CD8-positive, alpha-beta memory T cell (primary cell): ENCODE data around the gene SMYD3. TPM values are rescaled to one million over a fixed set of nuclear protein-coding genes. Genes with fewer than 3 reads are reported as not detected.

Experiments
- CTCF ChIA-PET: fragments of 350-600 bp; sonication (Branson Sonifier 250); formaldehyde crosslinking; loops from one replicate; lab custom pipeline; 2021; ENCODE audit warnings: antibody characterized with exemption; lab: Charles Lee
- POLR2A ChIA-PET: fragments of 350-600 bp; sonication (Branson Sonifier 250); formaldehyde crosslinking; loops from one replicate; lab custom pipeline; 2021; ENCODE audit warnings: antibody characterized with exemption; lab: Charles Lee
- DNase-seq, 5 donors: peaks; one replicate each; pipeline versions ENCODE4 v3.0.0 to v3.0.0-alpha.2; 2020 to 2022; ENCODE audit warnings: mixed read lengths in 1 of 5
- H3K27ac ChIP-seq: one replicate; pipeline ENCODE4 v1.7.0; 2013; ENCODE audit warnings: low read depth, mild to moderate bottlenecking, low read length, moderate library complexity
- H3K27me3 ChIP-seq: 2 replicates; pipeline ENCODE4 v1.7.0; 2013; ENCODE audit warnings: low read length, mild to moderate bottlenecking; ENCODE audit not compliant: insufficient read depth, poor library complexity, severe bottlenecking
- H3K36me3 ChIP-seq: 2 replicates; pipeline ENCODE4 v1.7.0; 2013; ENCODE audit warnings: mild to moderate bottlenecking, low read length, moderate library complexity; ENCODE audit not compliant: insufficient read depth
- H3K4me1 ChIP-seq: 2 replicates; pipeline ENCODE4 v1.7.0; 2013; ENCODE audit warnings: mild to moderate bottlenecking, low read length, moderate library complexity; ENCODE audit not compliant: insufficient read depth
- H3K4me3 ChIP-seq: 2 replicates; pipeline ENCODE4 v1.7.0; 2013; ENCODE audit warnings: mild to moderate bottlenecking, low read length
- H3K9me3 ChIP-seq: 2 replicates; pipeline ENCODE4 v1.7.0; 2013; ENCODE audit warnings: mild to moderate bottlenecking, low read length
- H3K27ac Mint-ChIP-seq, 8 donors: one replicate each; pipeline ENCODE4 v1.8.0; 2020 to 2021; ENCODE audit warnings: mixed read lengths in 8 of 8, mild to moderate bottlenecking in 6 of 8, inconsistent platforms in 3 of 8, moderate library complexity in 3 of 8
- H3K27me3 Mint-ChIP-seq, 2 donors: one replicate each; pipeline ENCODE4 v1.8.0; 2020 to 2021; ENCODE audit warnings: mixed read lengths in 2 of 2, mild to moderate bottlenecking in 1 of 2, moderate library complexity in 1 of 2
- H3K36me3 Mint-ChIP-seq, 3 donors: one replicate each; pipeline ENCODE4 v1.8.0; 2020 to 2021; ENCODE audit warnings: mixed read lengths in 3 of 3, inconsistent platforms in 1 of 3, mild to moderate bottlenecking in 1 of 3
- H3K4me1 Mint-ChIP-seq, 3 donors: one replicate each; pipeline ENCODE4 v1.8.0; 2020 to 2021; ENCODE audit warnings: mixed read lengths in 3 of 3, inconsistent platforms in 1 of 3, mild to moderate bottlenecking in 1 of 3
- H3K4me3 Mint-ChIP-seq, 7 donors: one replicate each; pipeline ENCODE4 v1.8.0; 2020 to 2021; ENCODE audit warnings: mixed read lengths in 7 of 7, mild to moderate bottlenecking in 6 of 7, moderate library complexity in 4 of 7, inconsistent platforms in 2 of 7
- H3K9me3 Mint-ChIP-seq, 5 donors: one replicate each; pipeline ENCODE4 v1.8.0; 2020 to 2022; ENCODE audit warnings: mixed read lengths in 5 of 5, mild to moderate bottlenecking in 3 of 5, moderate library complexity in 2 of 5, inconsistent platforms in 1 of 5
- polyA plus RNA-seq: library from polyadenylated mRNA; unstranded; fragments of 300-500 nt; fragmentation: Illumina TruSeq; gene quantifications from one replicate; pipeline ENCODE4 v1.2.3, GENCODE V29; 2021
- total RNA-seq, 2 experiments: library from RNA; stranded (reverse); gene quantifications; one replicate each; pipeline ENCODE4 v1.2.3, GENCODE V29; 2021

The SMYD3 gene
- total and polyA plus RNA-seq, 3 experiments from 2014 or later: 12.4 to 31.7 (median 14.5) TPM

GRCh38 chr1:246515390-246516005 lies 8.4 kb upstream of the SMYD3 start:
- Mint-ChIP-seq H3K36me3 (peaks cover 0 to 13% (median 0%) of the 10 kb centered on the region in 3 donors), H3K9me3 (peaks cover 8 to 23% (median 17%) of the 10 kb centered on the region in 5 donors), H3K27ac (peak overlapping the region in 1 of 8 donors; percentile 90), H3K27me3 (no peaks in the 10 kb centered on the region), H3K4me1 (peaks cover 3 to 7% (median 5%) of the 10 kb centered on the region in 3 donors), H3K4me3 (no peak overlapping the region)
- Histone ChIP-seq H3K9me3 (peaks cover 13% of the 10 kb centered on the region), H3K27ac (no peak overlapping the region), H3K36me3 (no peaks in the 10 kb centered on the region), H3K4me3 (no peak overlapping the region), H3K27me3 (no peaks in the 10 kb centered on the region), H3K4me1 (no peaks in the 10 kb centered on the region)
- DNase-seq: no peak
- POLR2A ChIA-PET: no interaction called here
- CTCF ChIA-PET: no interaction called here

DNA sequence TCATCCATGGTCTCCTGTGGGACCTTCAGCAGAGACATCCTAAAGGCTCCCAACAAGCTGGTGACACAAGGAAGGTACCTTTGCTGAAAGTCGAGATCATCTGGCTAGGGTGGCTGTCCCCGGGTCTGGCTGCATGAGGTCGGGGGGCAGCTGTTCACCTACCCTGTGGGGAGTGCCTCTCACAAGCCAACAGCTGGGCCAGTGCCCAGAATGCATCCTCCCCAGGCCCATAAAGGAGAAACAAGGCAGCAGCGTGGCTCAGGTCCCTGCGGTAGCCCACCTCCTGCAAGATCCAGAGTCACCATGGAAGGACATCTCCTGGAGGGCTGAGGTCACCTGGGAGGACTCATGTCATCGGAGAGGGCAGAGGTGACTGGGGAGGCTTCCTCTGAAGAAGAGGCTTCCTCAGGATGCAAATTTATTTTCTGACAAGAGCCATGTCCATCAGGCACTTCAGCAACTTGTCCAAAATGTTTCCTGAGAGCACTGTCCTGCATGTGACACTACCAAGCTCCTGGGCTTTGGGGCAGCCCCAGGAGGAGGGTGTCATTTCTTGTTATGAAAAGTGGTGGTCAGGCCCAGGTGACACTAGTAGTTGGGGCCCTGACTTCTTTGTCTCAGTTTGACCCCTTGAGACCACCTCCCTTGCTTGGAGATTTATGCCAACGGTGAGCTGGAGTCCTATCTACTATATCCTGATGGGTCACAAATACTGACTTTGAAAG lies 6.7 kb upstream of the SMYD3 start:
- Histone ChIP-seq H3K36me3 (no peaks in the 10 kb centered on the region), H3K27ac (no peak overlapping the region), H3K27me3 (no peaks in the 10 kb centered on the region), H3K4me1 (no peaks in the 10 kb centered on the region), H3K4me3 (no peak overlapping the region), H3K9me3 (peaks cover 13% of the 10 kb centered on the region)
- no peak for DNase-seq
- Mint-ChIP-seq H3K4me1 (peaks cover 3 to 7% (median 5%) of the 10 kb centered on the region in 3 donors), H3K27me3 (no peaks in the 10 kb centered on the region), H3K27ac (no peak overlapping the region), H3K9me3 (peaks cover 8 to 23% (median 17%) of the 10 kb centered on the region in 5 donors), H3K4me3 (peak overlapping the region; percentile 25 to 54 (median 41)), H3K36me3 (peaks cover 0 to 13% (median 0%) of the 10 kb centered on the region in 3 donors)
- ChIA-PET POLR2A (interaction anchor here (0.7 kb wide), 1 partner anchor 19 kb away, joined by 3 read pairs; no protein-coding TSS in a partner anchor), CTCF (no interaction called here)

GRCh38 chr1:246513041-246513440 lies 6.0 kb upstream of the SMYD3 start:
- DNase-seq: no peak
- Histone ChIP-seq H3K4me1 (no peaks in the 10 kb centered on the region), H3K27ac (no peak overlapping the region), H3K4me3 (no peak overlapping the region), H3K36me3 (no peaks in the 10 kb centered on the region), H3K27me3 (no peaks in the 10 kb centered on the region), H3K9me3 (peaks cover 13% of the 10 kb centered on the region)
- H3K36me3 Mint-ChIP-seq: peaks cover 0 to 13% (median 0%) of the 10 kb centered on the region in 3 donors
- H3K4me1 Mint-ChIP-seq: peaks cover 3 to 10% (median 8%) of the 10 kb centered on the region in 3 donors
- no peak overlapping the region for H3K4me3 Mint-ChIP-seq
- no peaks in the 10 kb centered on the region for H3K27me3 Mint-ChIP-seq
- no peak overlapping the region for H3K27ac Mint-ChIP-seq
- ChIA-PET CTCF (no interaction called here), POLR2A (no interaction called here)
- H3K9me3 Mint-ChIP-seq: peaks cover 8 to 23% (median 17%) of the 10 kb centered on the region in 5 donors

DNA sequence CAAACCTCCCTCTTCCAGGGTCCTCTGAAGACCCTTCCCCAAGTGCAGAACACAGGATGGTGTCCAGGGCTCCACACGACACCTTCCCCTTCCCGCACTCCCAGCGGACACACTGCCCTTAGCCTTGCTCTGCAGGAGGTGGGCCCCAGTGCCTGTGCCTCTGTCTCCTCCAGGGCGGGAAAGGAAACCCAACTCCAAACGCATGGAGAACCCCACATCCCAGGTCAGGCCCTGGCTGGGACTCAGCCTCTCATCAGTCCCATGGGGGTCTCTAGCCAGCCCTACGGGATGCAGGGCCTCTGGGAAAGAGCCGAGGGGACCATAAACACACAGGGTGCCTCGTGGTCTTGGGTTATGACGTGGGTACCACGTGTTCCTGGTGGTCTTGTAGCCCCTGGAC lies 5.6 kb upstream of the SMYD3 start:
- ChIA-PET POLR2A (no interaction called here), CTCF (no interaction called here)
- Histone ChIP-seq H3K9me3 (peaks cover 13% of the 10 kb centered on the region), H3K27me3 (no peaks in the 10 kb centered on the region), H3K4me3 (no peak overlapping the region), H3K36me3 (no peaks in the 10 kb centered on the region), H3K27ac (no peak overlapping the region), H3K4me1 (no peaks in the 10 kb centered on the region)
- Mint-ChIP-seq H3K27ac (no peak overlapping the region), H3K36me3 (peaks cover 0 to 13% (median 0%) of the 10 kb centered on the region in 3 donors), H3K9me3 (peaks cover 8 to 22% (median 17%) of the 10 kb centered on the region in 5 donors), H3K4me3 (no peak overlapping the region), H3K27me3 (no peaks in the 10 kb centered on the region), H3K4me1 (peaks cover 6 to 14% (median 11%) of the 10 kb centered on the region in 3 donors)
- no peak for DNase-seq

GRCh38 chr1:246512230-246512629 lies 5.2 kb upstream of the SMYD3 start:
- Histone ChIP-seq H3K27ac (no peak overlapping the region), H3K9me3 (peaks cover 13% of the 10 kb centered on the region), H3K4me1 (no peaks in the 10 kb centered on the region), H3K27me3 (no peaks in the 10 kb centered on the region), H3K36me3 (no peaks in the 10 kb centered on the region), H3K4me3 (no peak overlapping the region)
- Mint-ChIP-seq H3K4me1 (peaks cover 10 to 18% (median 15%) of the 10 kb centered on the region in 3 donors), H3K27me3 (no peaks in the 10 kb centered on the region), H3K9me3 (peaks cover 8 to 20% (median 17%) of the 10 kb centered on the region in 5 donors), H3K27ac (no peak overlapping the region), H3K4me3 (no peak overlapping the region), H3K36me3 (peaks cover 0 to 13% (median 3%) of the 10 kb centered on the region in 3 donors)
- ChIA-PET POLR2A (no interaction called here), CTCF (no interaction called here)
- no peak for DNase-seq

DNA sequence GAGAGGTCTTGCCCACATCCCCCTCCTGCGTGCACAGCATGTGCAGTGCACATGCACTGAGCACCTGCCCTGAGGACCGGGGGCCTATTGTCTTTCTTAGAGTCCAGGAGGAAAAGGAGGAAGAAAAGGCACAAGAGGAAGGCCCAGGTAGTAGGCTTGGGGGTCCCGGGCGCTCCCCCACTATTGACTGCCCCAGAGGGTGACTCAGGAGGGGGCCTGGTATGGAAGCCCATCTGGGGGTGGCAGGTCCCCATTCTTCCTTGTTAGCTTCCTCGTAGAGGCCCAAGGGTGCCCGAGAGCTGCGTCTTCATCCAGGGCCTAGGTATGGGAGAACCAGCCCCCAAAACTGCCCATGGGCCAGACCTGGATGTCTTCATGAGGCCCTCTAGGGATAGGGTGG lies 4.1 kb upstream of the SMYD3 start:
- CTCF ChIA-PET: no interaction called here
- DNase-seq: no peak
- Mint-ChIP-seq H3K27me3 (no peaks in the 10 kb centered on the region), H3K9me3 (peaks cover 8 to 17% (median 17%) of the 10 kb centered on the region in 5 donors), H3K4me3 (no peak overlapping the region), H3K27ac (no peak overlapping the region), H3K4me1 (peaks cover 14 to 24% (median 22%) of the 10 kb centered on the region in 3 donors), H3K36me3 (peaks cover 0 to 13% (median 7%) of the 10 kb centered on the region in 3 donors)
- Histone ChIP-seq H3K4me1 (peaks cover 4% of the 10 kb centered on the region), H3K27ac (no peak overlapping the region), H3K4me3 (no peak overlapping the region), H3K27me3 (no peaks in the 10 kb centered on the region), H3K9me3 (peaks cover 13% of the 10 kb centered on the region), H3K36me3 (no peaks in the 10 kb centered on the region)
- POLR2A ChIA-PET: no interaction called here

- Histone ChIP-seq H3K9me3 (peaks cover 7% of the 10 kb centered on the region), H3K4me3 (no peak overlapping the region), H3K4me1 (peaks cover 7% of the 10 kb centered on the region), H3K27me3 (no peaks in the 10 kb centered on the region), H3K27ac (no peak overlapping the region), H3K36me3 (no peaks in the 10 kb centered on the region)
- Mint-ChIP-seq H3K27me3 (no peaks in the 10 kb centered on the region), H3K27ac (no peak overlapping the region), H3K4me1 (peaks cover 22 to 32% (median 30%) of the 10 kb centered on the region in 3 donors), H3K9me3 (peaks cover 4 to 13% (median 11%) of the 10 kb centered on the region in 5 donors), H3K4me3 (no peak overlapping the region), H3K36me3 (peaks cover 0 to 8% (median 7%) of the 10 kb centered on the region in 3 donors)
- CTCF ChIA-PET: no interaction called here
- POLR2A ChIA-PET: no interaction called here
- DNase-seq: no peak
These were observed 3.3 kb upstream of the SMYD3 start for GRCh38 chr1:246510147-246511030.
